RWPE2 (cell line): ENCODE results near the gene PDE4C.

ENCODE experiments used
- ATAC-seq: fragments of 200-7000 bp; cut with Tn5 transposase; 3 replicates; pipeline ENCODE4 v1.9.1; 2021; ENCODE audit warnings: low read depth
- DNase-seq: peaks from one replicate; pipeline ENCODE4 v3.0.0-alpha.2; 2020; ENCODE audit warnings: low spot score
- H3K27ac ChIP-seq: fragments of 450-650 bp; 2 replicates; pipeline ENCODE4 v1.5.1; 2017; ENCODE audit warnings: mild to moderate bottlenecking; ENCODE audit not compliant: poor library complexity, severe bottlenecking
- H3K27me3 ChIP-seq: fragments of 250-450 bp; sonication (Bioruptor Pico); 2 replicates; pipeline ENCODE4 v1.5.1; 2021; ENCODE audit warnings: mild to moderate bottlenecking, moderate library complexity; ENCODE audit not compliant: insufficient read depth, poor library complexity, severe bottlenecking
- H3K36me3 ChIP-seq: fragments of 250-450 bp; sonication (Bioruptor Pico); 2 replicates; pipeline ENCODE4 v1.5.1; 2020; ENCODE audit warnings: low read depth, mild to moderate bottlenecking, moderate library complexity
- H3K4me1 ChIP-seq: fragments of 250-450 bp; sonication (Bioruptor Pico); 2 replicates; pipeline ENCODE4 v1.5.1; 2021; ENCODE audit warnings: mild to moderate bottlenecking, moderate library complexity; ENCODE audit not compliant: insufficient read depth, poor library complexity, severe bottlenecking
- H3K4me3 ChIP-seq: fragments of 250-450 bp; sonication (Bioruptor Pico); 2 replicates; pipeline ENCODE4 v1.5.1; 2021; ENCODE audit warnings: mild to moderate bottlenecking, moderate library complexity; ENCODE audit not compliant: severe bottlenecking
- H3K9me3 ChIP-seq: fragments of 250-450 bp; sonication (Bioruptor Pico); 2 replicates; pipeline ENCODE4 v1.5.1; 2021; ENCODE audit warnings: mild to moderate bottlenecking, moderate library complexity; ENCODE audit not compliant: severe bottlenecking
- CTCF ChIP-seq: fragments of 450-650 bp; IDR thresholded peaks from one replicate; pipeline ENCODE4 v1.5.1; 2017; ENCODE audit warnings: mild to moderate bottlenecking, moderate library complexity; ENCODE audit not compliant: poor library complexity, severe bottlenecking

The PDE4C gene

GRCh38 chr19:18191640-18192062 is 34.6 kb downstream of the PDE4C start:
- peak overlapping the region; percentile 88 for H3K27ac ChIP-seq

GRCh38 chr19:18190278-18190677 is 36.0 kb downstream of the PDE4C start:
- ATAC-seq (no peak), DNase-seq (no peak)
- no peaks in the 10 kb centered on the region for H3K9me3 ChIP-seq
- peak overlapping the region; percentile 88 for H3K27ac ChIP-seq
- H3K27me3 ChIP-seq, result no peaks in the 10 kb centered on the region
- TF ChIP-seq CTCF, result no peak
- no peak overlapping the region for H3K4me3 ChIP-seq
- peaks cover 2% of the 10 kb centered on the region for H3K4me1 ChIP-seq
- H3K36me3 ChIP-seq, result peaks cover 4% of the 10 kb centered on the region; the same call in 1 of the 2 replicates

More at GRCh38 chr19:18191640-18192062, 34.6 kb downstream of the PDE4C start:
- peak; percentile 39 for ATAC-seq
- Histone ChIP-seq H3K4me1 (peaks cover 2% of the 10 kb centered on the region), H3K27me3 (no peaks in the 10 kb centered on the region), H3K4me3 (peak overlapping the region; percentile 39), H3K36me3 (peaks cover 12% of the 10 kb centered on the region; the same call in 1 of the 2 replicates), H3K9me3 (no peaks in the 10 kb centered on the region)
- TF ChIP-seq CTCF, result no peak
- DNase-seq, result no peak

GRCh38 chr19:18185538-18185937 is 40.7 kb downstream of the PDE4C start:
- no peak overlapping the region for H3K4me3 ChIP-seq
- ATAC-seq (no peak), DNase-seq (no peak)
- H3K36me3 ChIP-seq, result no peaks in the 10 kb centered on the region
- TF ChIP-seq CTCF, result no peak
- no peak overlapping the region for H3K27ac ChIP-seq
- H3K27me3 ChIP-seq, result no peaks in the 10 kb centered on the region
- no peaks in the 10 kb centered on the region for H3K9me3 ChIP-seq
- H3K4me1 ChIP-seq, result no peaks in the 10 kb centered on the region

- Histone ChIP-seq H3K36me3 (no peaks in the 10 kb centered on the region), H3K4me1 (no peaks in the 10 kb centered on the region), H3K27me3 (no peaks in the 10 kb centered on the region), H3K9me3 (no peaks in the 10 kb centered on the region), H3K27ac (no peak overlapping the region), H3K4me3 (no peak overlapping the region)
- no peak for ATAC-seq
- no peak for TF ChIP-seq CTCF
- no peak for DNase-seq
These were observed 42.7 kb downstream of the PDE4C start for GRCh38 chr19:18183529-18183928.

GRCh38 chr19:18179957-18180356 is 46.3 kb downstream of the PDE4C start:
- no peaks in the 10 kb centered on the region for H3K4me1 ChIP-seq
- ATAC-seq, result no peak
- H3K36me3 ChIP-seq, result no peaks in the 10 kb centered on the region
- no peaks in the 10 kb centered on the region for H3K9me3 ChIP-seq
- H3K27me3 ChIP-seq, result no peaks in the 10 kb centered on the region
- no peak overlapping the region for H3K4me3 ChIP-seq
- no peak for TF ChIP-seq CTCF
- no peak overlapping the region for H3K27ac ChIP-seq
- no peak for DNase-seq
